Activated naive CD4-positive, alpha-beta T cell treated with Interleukin-2 at 50 U/mL for 16 hours (primary cell): ENCODE measurements around the gene ZC3H7B.

ENCODE experiments used
- DNase-seq: peaks from one replicate; pipeline ENCODE4 v3.0.0-alpha.2; 2020

ZC3H7B gene

GRCh38 chr22:41358927-41359326 lies 57.6 kb downstream of the ZC3H7B start:
- DNase-seq, result no peak

- DNase-seq, result no peak
Measured at GRCh38 chr22:41359376-41359775, 58.1 kb downstream of the ZC3H7B start.

GRCh38 chr22:41360126-41360525 lies 58.8 kb downstream of the ZC3H7B start:
- no peak for DNase-seq

GRCh38 chr22:41361716-41362310 lies 60.5 kb downstream of the ZC3H7B start:
- DNase-seq, result no peak

GRCh38 chr22:41362615-41363014 lies 61.3 kb downstream of the ZC3H7B start:
- no peak for DNase-seq

GRCh38 chr22:41364233-41364632 lies 62.9 kb downstream of the ZC3H7B start:
- DNase-seq, result no peak

- no peak for DNase-seq
Measured at GRCh38 chr22:41364955-41365354, 63.6 kb downstream of the ZC3H7B start.

- DNase-seq, result no peak
Measured at GRCh38 chr22:41365425-41365824, 64.1 kb downstream of the ZC3H7B start.

GRCh38 chr22:41366323-41367029 lies 65.2 kb downstream of the ZC3H7B start:
- DNase-seq, result no peak

GRCh38 chr22:41367039-41367679 lies 65.8 kb downstream of the ZC3H7B start:
- DNase-seq, result no peak

- DNase-seq, result no peak
Measured at GRCh38 chr22:41367680-41368542, 66.6 kb downstream of the ZC3H7B start.

- no peak for DNase-seq
Measured at GRCh38 chr22:41368543-41369423, 67.5 kb downstream of the ZC3H7B start.

GRCh38 chr22:41369424-41369745 lies 68.1 kb downstream of the ZC3H7B start:
- no peak for DNase-seq

GRCh38 chr22:41369837-41370236 lies 68.5 kb downstream of the ZC3H7B start:
- DNase-seq, result no peak

- DNase-seq, result no peak
Measured at GRCh38 chr22:41377846-41378245, 76.5 kb downstream of the ZC3H7B start.

- no peak for DNase-seq
Measured at GRCh38 chr22:41380993-41381328, 79.6 kb downstream of the ZC3H7B start.

GRCh38 chr22:41381329-41382097 lies 80.2 kb downstream of the ZC3H7B start, which contains the start of gene TEF:
TSS of gene TEF (plus strand) at chr22:41381942. CDS start at chr22:41382045, 103 bp downstream.
- peak; percentile 97 for DNase-seq

GRCh38 chr22:41382098-41382578 lies 80.8 kb downstream of the ZC3H7B start:
- peak; percentile 58 for DNase-seq

- no peak for DNase-seq
Measured at GRCh38 chr22:41382610-41383009, 81.3 kb downstream of the ZC3H7B start.

- no peak for DNase-seq
Measured at GRCh38 chr22:41383085-41383484, 81.8 kb downstream of the ZC3H7B start.

GRCh38 chr22:41384128-41384527 lies 82.8 kb downstream of the ZC3H7B start:
- DNase-seq, result no peak
